ENCODE measurements around the gene RPS6KA6.

- TF ChIP-seq CTCF (IDR thresholded peaks at IDR 0.05) (no peak), EZH2 (IDR thresholded peaks at IDR 0.05; ENCODE audit: borderline replicate concordance, insufficient read depth, low read depth, low read length, poor library complexity, severe bottlenecking) (no peak)
Measured at GRCh38 chrX:84187533-84188319, at the start of gene RPS6KA6.

Measured in B cell (primary cell).